ENCODE results near the gene STK11IP.

The STK11IP gene

GRCh38 chr2:219569635-219570034 is 28.0 kb upstream of the STK11IP start:
- no peaks in the 10 kb centered on the region for H3K27me3 ChIP-seq (ENCODE audit: insufficient read depth, low read length)
- no peaks in the 10 kb centered on the region for H3K9me3 ChIP-seq (ENCODE audit: low read length)
- H3K4me3 ChIP-seq (ENCODE audit: low read length), result no peak overlapping the region
- H3K36me3 ChIP-seq (ENCODE audit: insufficient read depth, low read length), result peaks cover 29% of the 10 kb centered on the region
- no peak overlapping the region for H2AFZ ChIP-seq (ENCODE audit: low read depth, low read length)
- peaks cover 11% of the 10 kb centered on the region for H3K4me1 ChIP-seq (ENCODE audit: insufficient read depth, low read length)

- no peaks in the 10 kb centered on the region for H3K9me3 ChIP-seq (ENCODE audit: low read length)
- no peaks in the 10 kb centered on the region for H3K27me3 ChIP-seq (ENCODE audit: insufficient read depth, low read length)
- peak overlapping the region; percentile 68 for H2AFZ ChIP-seq (ENCODE audit: low read depth, low read length)
- H3K4me3 ChIP-seq (ENCODE audit: low read length), result peak overlapping the region; percentile 89
- peaks cover 11% of the 10 kb centered on the region for H3K4me1 ChIP-seq (ENCODE audit: insufficient read depth, low read length)
- peaks cover 29% of the 10 kb centered on the region for H3K36me3 ChIP-seq (ENCODE audit: insufficient read depth, low read length)
These were observed 27.3 kb upstream of the STK11IP start for GRCh38 chr2:219570194-219570923.

GRCh38 chr2:219570924-219571310 is 26.7 kb upstream of the STK11IP start:
- Histone ChIP-seq H3K4me3 (ENCODE audit: low read length) (peak overlapping the region; percentile 89), H2AFZ (ENCODE audit: low read depth, low read length) (peak overlapping the region; percentile 68), H3K4me1 (ENCODE audit: insufficient read depth, low read length) (peaks cover 11% of the 10 kb centered on the region), H3K27me3 (ENCODE audit: insufficient read depth, low read length) (peaks cover 3% of the 10 kb centered on the region), H3K9me3 (ENCODE audit: low read length) (no peaks in the 10 kb centered on the region), H3K36me3 (ENCODE audit: insufficient read depth, low read length) (peaks cover 29% of the 10 kb centered on the region)

- peaks cover 3% of the 10 kb centered on the region for H3K27me3 ChIP-seq (ENCODE audit: insufficient read depth, low read length)
These were observed 26.1 kb upstream of the STK11IP start, which contains the start of gene OBSL1 for GRCh38 chr2:219571311-219572236. Gene OBSL1, minus strand, starts transcription at chr2:219571539. Its CDS starts 307 bp downstream, at chr2:219571232.

GRCh38 chr2:219572237-219573001 is 25.2 kb upstream of the STK11IP start, which contains the start of gene INHA:
Gene INHA, plus strand, starts transcription at chr2:219572310. Its CDS starts 65 bp downstream, at chr2:219572375.
- Histone ChIP-seq H2AFZ (ENCODE audit: low read depth, low read length) (peak within 1 kb of the TSS; percentile 68), H3K27me3 (ENCODE audit: insufficient read depth, low read length) (peaks cover 3% of the 10 kb centered on the region), H3K4me1 (ENCODE audit: insufficient read depth, low read length) (peaks cover 25% of the 10 kb centered on the region), H3K36me3 (ENCODE audit: insufficient read depth, low read length) (peaks cover 18% of the 10 kb centered on the region), H3K9me3 (ENCODE audit: low read length) (no peaks in the 10 kb centered on the region), H3K4me3 (ENCODE audit: low read length) (peak within 1 kb of the TSS; percentile 89)

More at GRCh38 chr2:219571311-219572236, 26.1 kb upstream of the STK11IP start, which contains the start of gene OBSL1:
- Histone ChIP-seq H3K4me1 (ENCODE audit: insufficient read depth, low read length) (peaks cover 17% of the 10 kb centered on the region), H2AFZ (ENCODE audit: low read depth, low read length) (peak within 1 kb of the TSS; percentile 68), H3K9me3 (ENCODE audit: low read length) (no peaks in the 10 kb centered on the region), H3K36me3 (ENCODE audit: insufficient read depth, low read length) (peaks cover 25% of the 10 kb centered on the region), H3K4me3 (ENCODE audit: low read length) (peak within 1 kb of the TSS; percentile 89)

- Histone ChIP-seq H3K9me3 (ENCODE audit: low read length) (no peaks in the 10 kb centered on the region), H2AFZ (ENCODE audit: low read depth, low read length) (no peak overlapping the region), H3K36me3 (ENCODE audit: insufficient read depth, low read length) (peaks cover 14% of the 10 kb centered on the region), H3K4me3 (ENCODE audit: low read length) (no peak overlapping the region), H3K4me1 (ENCODE audit: insufficient read depth, low read length) (peaks cover 30% of the 10 kb centered on the region), H3K27me3 (ENCODE audit: insufficient read depth, low read length) (peaks cover 3% of the 10 kb centered on the region)
These were observed 24.5 kb upstream of the STK11IP start for GRCh38 chr2:219573166-219573565.

- peaks cover 35% of the 10 kb centered on the region for H3K4me1 ChIP-seq (ENCODE audit: insufficient read depth, low read length)
- H3K9me3 ChIP-seq (ENCODE audit: low read length), result no peaks in the 10 kb centered on the region
These were observed 23.0 kb upstream of the STK11IP start for GRCh38 chr2:219574484-219575311.

GRCh38 chr2:219575566-219576504 is 21.8 kb upstream of the STK11IP start:
- Histone ChIP-seq H3K27me3 (ENCODE audit: insufficient read depth, low read length) (peaks cover 3% of the 10 kb centered on the region), H3K4me3 (ENCODE audit: low read length) (no peak overlapping the region), H3K36me3 (ENCODE audit: insufficient read depth, low read length) (no peaks in the 10 kb centered on the region), H3K9me3 (ENCODE audit: low read length) (no peaks in the 10 kb centered on the region), H2AFZ (ENCODE audit: low read depth, low read length) (no peak overlapping the region), H3K4me1 (ENCODE audit: insufficient read depth, low read length) (peaks cover 32% of the 10 kb centered on the region)

More at GRCh38 chr2:219574484-219575311, 23.0 kb upstream of the STK11IP start:
- Histone ChIP-seq H3K4me3 (ENCODE audit: low read length) (no peak overlapping the region), H2AFZ (ENCODE audit: low read depth, low read length) (no peak overlapping the region), H3K36me3 (ENCODE audit: insufficient read depth, low read length) (peaks cover 4% of the 10 kb centered on the region), H3K27me3 (ENCODE audit: insufficient read depth, low read length) (peaks cover 3% of the 10 kb centered on the region)

GRCh38 chr2:219576505-219577388 is 20.9 kb upstream of the STK11IP start:
- H3K27me3 ChIP-seq (ENCODE audit: insufficient read depth, low read length), result peaks cover 3% of the 10 kb centered on the region
- H3K36me3 ChIP-seq (ENCODE audit: insufficient read depth, low read length), result no peaks in the 10 kb centered on the region
- no peaks in the 10 kb centered on the region for H3K9me3 ChIP-seq (ENCODE audit: low read length)
- peak overlapping the region; percentile 21 for H3K4me3 ChIP-seq (ENCODE audit: low read length)
- H3K4me1 ChIP-seq (ENCODE audit: insufficient read depth, low read length), result peaks cover 29% of the 10 kb centered on the region
- H2AFZ ChIP-seq (ENCODE audit: low read depth, low read length), result peak overlapping the region; percentile 33

GRCh38 chr2:219578811-219579613 is 18.6 kb upstream of the STK11IP start:
- no peak overlapping the region for H2AFZ ChIP-seq (ENCODE audit: low read depth, low read length)
- H3K4me1 ChIP-seq (ENCODE audit: insufficient read depth, low read length), result peaks cover 24% of the 10 kb centered on the region
- no peaks in the 10 kb centered on the region for H3K9me3 ChIP-seq (ENCODE audit: low read length)
- no peak overlapping the region for H3K4me3 ChIP-seq (ENCODE audit: low read length)
- peaks cover 4% of the 10 kb centered on the region for H3K27me3 ChIP-seq (ENCODE audit: insufficient read depth, low read length)
- H3K36me3 ChIP-seq (ENCODE audit: insufficient read depth, low read length), result no peaks in the 10 kb centered on the region
